ENCODE measurements around the gene GID8. TPM values are rescaled to one million over a fixed set of nuclear protein-coding genes. Genes with fewer than 3 reads are reported as not detected.

The GID8 gene
- total and polyA plus RNA-seq, 2 of the 4 experiments (the other 2 are of a cell fraction), result 21.5 to 33.9 TPM

GRCh38 chr20:62894261-62894660, 43.7 kb upstream of the GID8 start:
- H3K14ac ChIP-seq (replicated peaks; ENCODE audit: low read depth, low read length), result no peak overlapping the region
- H4K20me1 ChIP-seq (ENCODE audit: insufficient read depth, low read length), result no peaks in the 10 kb centered on the region
- no peak overlapping the region for H3K18ac ChIP-seq (ENCODE audit: low read depth, low read length)
- H4K91ac ChIP-seq (ENCODE audit: insufficient read depth, low read depth, low read length), result no peak overlapping the region
- H2BK15ac ChIP-seq (ENCODE audit: low read depth, low read length), result no peak overlapping the region
- no peak overlapping the region for H2BK120ac ChIP-seq (ENCODE audit: low read depth, low read length)
- H3K4me1 ChIP-seq (ENCODE audit: control insufficient read depth, insufficient read depth, low read length), result no peaks in the 10 kb centered on the region
- no peak overlapping the region for H2AK9ac ChIP-seq (replicated peaks; ENCODE audit: low read depth, low read length, poor library complexity)
- BruUV-seq (replicated peaks), result no TSS peak
- no peak overlapping the region for H3K23ac ChIP-seq (ENCODE audit: low read depth, low read length)
- H3K27me3 ChIP-seq (ENCODE audit: control insufficient read depth, insufficient read depth, low read length), result no peaks in the 10 kb centered on the region
- no peak for TF ChIP-seq RAD21 (IDR thresholded peaks at IDR 0.05; ENCODE audit: low read length)
- TF ChIP-seq NFE2L2 (IDR thresholded peaks at IDR 0.05; ENCODE audit: low read depth, low read length), result no peak
- TF ChIP-seq MAZ (IDR thresholded peaks at IDR 0.05; ENCODE audit: borderline replicate concordance, low read depth, low read length), result no peak
- no peak for TF ChIP-seq ELK1 (IDR thresholded peaks at IDR 0.05; ENCODE audit: borderline replicate concordance, low read depth, low read length)
- TF ChIP-seq BHLHE40 (IDR thresholded peaks at IDR 0.05; ENCODE audit: low read depth, low read length), result no peak
- no peak for TF ChIP-seq CEBPB (IDR thresholded peaks at IDR 0.05; ENCODE audit: low read depth, low read length)
- TF ChIP-seq RCOR1 (IDR thresholded peaks at IDR 0.05; ENCODE audit: insufficient replicate concordance, low read length), result no peak
- TF ChIP-seq MAFK (IDR thresholded peaks at IDR 0.05; ENCODE audit: low read depth, low read length), result no peak
- no peak for TF ChIP-seq CTCF (conservative IDR thresholded peaks at IDR 0.05; ENCODE audit: low read depth, low read length)
- no peak for TF ChIP-seq RFX5 (IDR thresholded peaks at IDR 0.05; ENCODE audit: low read depth, low read length)
- TF ChIP-seq MXI1 (IDR thresholded peaks at IDR 0.05; ENCODE audit: borderline replicate concordance, low read depth, low read length), result no peak
- TF ChIP-seq SMC3 (IDR thresholded peaks at IDR 0.05; ENCODE audit: low read depth, low read length), result no peak
- no peak for TF ChIP-seq USF2 (IDR thresholded peaks at IDR 0.05; ENCODE audit: low read depth, low read length)
- no peak for TF ChIP-seq POLR2A (IDR thresholded peaks at IDR 0.05; ENCODE audit: low read depth, low read length)
- no peak for TF ChIP-seq CHD1 (IDR thresholded peaks at IDR 0.05; ENCODE audit: low read depth, low read length)
- no peak for TF ChIP-seq FOS (IDR thresholded peaks at IDR 0.05; ENCODE audit: low read depth, low read length)
- H3K79me1 ChIP-seq (ENCODE audit: low read depth in 1 of 2, low read length in 2 of 2), result peaks cover 11 to 62% of the 10 kb centered on the region in 2 experiments
- no peak overlapping the region for H2AFZ ChIP-seq (replicated peaks; ENCODE audit: low read length, poor library complexity)
- 100% methylated on average over 4 of the region's 14 CpGs; no CpG with 5 or more reads in 1 of the 2 experiments for WGBS, 2 experiments (ENCODE audit: extremely low coverage in 2 of 2, insufficient read length in 1 of 2)
- no peaks in the 10 kb centered on the region for H3K9me3 ChIP-seq (ENCODE audit: control insufficient read depth, insufficient read depth, low read length)
- H2AK5ac ChIP-seq (ENCODE audit: low read depth, low read length), result no peak overlapping the region
- H3K56ac ChIP-seq (ENCODE audit: extremely low read depth, insufficient read depth, low read length), result no peak overlapping the region
- in situ Hi-C loops (cut with MboI; ENCODE audit: low sequenced_read_pairs) (no loop called here), dilution Hi-C loops (cut with HindIII; ENCODE audit: low sequenced_read_pairs, unreplicated experiment) (no loop called here), intact Hi-C loops (cut with micrococcal nuclease) (no loop called here)
- H3K9ac ChIP-seq (ENCODE audit: low read depth, low read length), result no peak overlapping the region
- no peak overlapping the region for H3K4me3 ChIP-seq (ENCODE audit: insufficient read depth, low read depth, low read length)
- DNase-seq (no peak), ATAC-seq (ENCODE audit: low read depth) (no peak)
- H3K4ac ChIP-seq (ENCODE audit: low read depth, low read length), result no peak overlapping the region
- no peak overlapping the region for H3K27ac ChIP-seq (ENCODE audit: insufficient read depth, low read length)
- H3K9me1 ChIP-seq (ENCODE audit: insufficient read depth, low read length), result no peaks in the 10 kb centered on the region
- no peak overlapping the region for H2BK5ac ChIP-seq (ENCODE audit: low read depth, low read length, poor library complexity, severe bottlenecking)
- peaks cover 62% of the 10 kb centered on the region for H3K36me3 ChIP-seq (ENCODE audit: control insufficient read depth, insufficient read depth, low read length)
- H3K4me2 ChIP-seq (ENCODE audit: low read depth, low read length), result no peak overlapping the region
- no peak overlapping the region for H2BK20ac ChIP-seq (ENCODE audit: low read depth, low read length)
- no peak overlapping the region for H4K8ac ChIP-seq (ENCODE audit: low read depth in 2 of 2, low read length in 2 of 2)
- POLR2A ChIA-PET (ENCODE audit: unreplicated experiment), result no interaction called here
- CTCF ChIA-PET, result interaction anchor here (1.3 kb wide), 1 partner anchor 21 kb away, joined by 3 read pairs; no protein-coding TSS in a partner anchor
- H4K5ac ChIP-seq (ENCODE audit: low read depth, low read length), result no peak overlapping the region

All from IMR-90 (cell line).